OCI-LY1 (cell line): ENCODE results near the gene GPR26.

ENCODE experiments used
- H2AFZ ChIP-seq: fragments of 200-600 bp; sonication (generic), shearing (Covaris generic); 2 replicates; pipeline ENCODE4 v1.6.0; 2014; ENCODE audit warnings: antibody characterized with exemption, mild to moderate bottlenecking, low read length
- H3F3A ChIP-seq: fragments of 200-600 bp; sonication (generic), shearing (Covaris generic); 2 replicates; pipeline ENCODE4 v1.6.0; 2014; ENCODE audit warnings: mild to moderate bottlenecking, antibody characterized with exemption, low read length, moderate library complexity; ENCODE audit not compliant: insufficient read depth
- H3K27ac ChIP-seq: fragments of 200-600 bp; sonication (generic); 2 replicates; pipeline ENCODE4 v1.5.1; 2014; ENCODE audit warnings: low read length, mixed run types, mild to moderate bottlenecking, low read depth; ENCODE audit not compliant: poor library complexity, severe bottlenecking
- H3K27me3 ChIP-seq: fragments of 200-600 bp; sonication (generic); 2 replicates; pipeline ENCODE4 v1.6.0; 2014; ENCODE audit warnings: antibody characterized with exemption, mild to moderate bottlenecking, low read length, moderate library complexity; ENCODE audit not compliant: insufficient read depth
- H3K36me3 ChIP-seq: fragments of 200-600 bp; sonication (generic); 2 replicates; pipeline ENCODE4 v1.6.1; 2014; ENCODE audit warnings: mild to moderate bottlenecking, antibody characterized with exemption, low read length, moderate library complexity, mixed read lengths; ENCODE audit not compliant: insufficient read depth
- H3K4me1 ChIP-seq: fragments of 200-600 bp; sonication (generic); 2 replicates; pipeline ENCODE4 v1.5.1; 2014; ENCODE audit warnings: mild to moderate bottlenecking, low read length, moderate library complexity; ENCODE audit not compliant: insufficient read depth, severe bottlenecking
- H3K4me2 ChIP-seq: fragments of 200-600 bp; sonication (generic), shearing (Covaris generic); 2 replicates; pipeline ENCODE4 v1.6.1; 2014; ENCODE audit warnings: low read length
- H3K4me3 ChIP-seq: fragments of 200-600 bp; sonication (generic); 2 replicates; pipeline ENCODE4 v1.5.1; 2014; ENCODE audit warnings: low read length, low read depth, mild to moderate bottlenecking, mixed read lengths; ENCODE audit not compliant: poor library complexity, severe bottlenecking
- H3K79me2 ChIP-seq: fragments of 200-600 bp; shearing (Covaris generic); 2 replicates; pipeline ENCODE4 v1.6.1; 2016; ENCODE audit warnings: mixed run types, low read length, mixed read lengths; ENCODE audit not compliant: insufficient read depth
- H3K9ac ChIP-seq: fragments of 200-600 bp; sonication (generic), shearing (Covaris generic); 2 replicates; pipeline ENCODE4 v1.6.1; 2014; ENCODE audit warnings: mild to moderate bottlenecking, low read length, mixed read lengths
- H3K9me2 ChIP-seq: fragments of 200-600 bp; sonication (generic), shearing (Covaris generic); 2 replicates; pipeline ENCODE4 v1.6.1; 2014; ENCODE audit warnings: low read depth, mild to moderate bottlenecking, low read length, mixed read lengths
- H3K9me3 ChIP-seq: fragments of 200-600 bp; shearing (Covaris generic); 2 replicates; pipeline ENCODE4 v1.6.1; 2014; ENCODE audit warnings: low read length, mixed read lengths
- H4K20me1 ChIP-seq: fragments of 200-600 bp; sonication (generic), shearing (Covaris generic); 2 replicates; pipeline ENCODE4 v1.6.0; 2016; ENCODE audit warnings: mild to moderate bottlenecking, low read length; ENCODE audit not compliant: insufficient read depth
- EZH2 ChIP-seq: fragments of 200-600 bp; sonication (generic), shearing (Covaris generic); IDR thresholded peaks from 2 replicates; pipeline ENCODE4 v1.8.0; 2017; ENCODE audit warnings: borderline replicate concordance, mixed run types, mild to moderate bottlenecking, antibody characterized with exemption, low read length, moderate library complexity, mixed read lengths
- TF ChIP-seq, protein P1 (sequence below): fragments of 200-600 bp; sonication (generic), shearing (Covaris generic); IDR thresholded peaks from 2 replicates; pipeline ENCODE4 v1.5.1; 2017; ENCODE audit warnings: mild to moderate bottlenecking, antibody characterized with exemption, low read length, moderate library complexity, mixed read lengths

GPR26 gene

DNA sequence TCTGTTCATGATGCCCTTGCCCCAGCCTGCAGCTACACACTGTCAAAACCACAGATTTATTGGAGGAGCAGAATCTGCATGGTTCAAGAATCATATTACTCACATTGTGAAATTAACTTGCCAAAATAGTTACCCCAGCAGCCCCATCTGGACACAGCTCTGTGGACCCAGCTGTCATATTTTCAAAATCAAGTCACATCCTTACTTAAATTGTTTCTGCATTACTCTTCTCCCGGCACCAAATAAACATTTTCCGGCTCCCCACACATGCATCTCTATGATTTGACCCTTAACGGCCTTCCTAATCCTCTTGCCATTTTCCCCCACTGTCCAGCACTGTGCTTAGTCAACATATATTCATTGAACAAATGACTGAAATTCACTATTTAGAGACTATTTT is 43.8 kb upstream of the GPR26 start:
- Histone ChIP-seq H3K4me1 (no peaks in the 10 kb centered on the region), H3K27me3 (no peaks in the 10 kb centered on the region), H3K4me2 (no peak overlapping the region), H3F3A (no peaks in the 10 kb centered on the region), H3K4me3 (no peak overlapping the region), H3K9me2 (no peaks in the 10 kb centered on the region), H3K27ac (no peak overlapping the region), H3K9ac (no peak overlapping the region), H3K79me2 (no peaks in the 10 kb centered on the region), H3K9me3 (no peaks in the 10 kb centered on the region), H3K36me3 (no peaks in the 10 kb centered on the region), H2AFZ (no peak overlapping the region), H4K20me1 (no peaks in the 10 kb centered on the region)
- TF ChIP-seq EZH2: no peak
- TF ChIP-seq, protein P1, sequence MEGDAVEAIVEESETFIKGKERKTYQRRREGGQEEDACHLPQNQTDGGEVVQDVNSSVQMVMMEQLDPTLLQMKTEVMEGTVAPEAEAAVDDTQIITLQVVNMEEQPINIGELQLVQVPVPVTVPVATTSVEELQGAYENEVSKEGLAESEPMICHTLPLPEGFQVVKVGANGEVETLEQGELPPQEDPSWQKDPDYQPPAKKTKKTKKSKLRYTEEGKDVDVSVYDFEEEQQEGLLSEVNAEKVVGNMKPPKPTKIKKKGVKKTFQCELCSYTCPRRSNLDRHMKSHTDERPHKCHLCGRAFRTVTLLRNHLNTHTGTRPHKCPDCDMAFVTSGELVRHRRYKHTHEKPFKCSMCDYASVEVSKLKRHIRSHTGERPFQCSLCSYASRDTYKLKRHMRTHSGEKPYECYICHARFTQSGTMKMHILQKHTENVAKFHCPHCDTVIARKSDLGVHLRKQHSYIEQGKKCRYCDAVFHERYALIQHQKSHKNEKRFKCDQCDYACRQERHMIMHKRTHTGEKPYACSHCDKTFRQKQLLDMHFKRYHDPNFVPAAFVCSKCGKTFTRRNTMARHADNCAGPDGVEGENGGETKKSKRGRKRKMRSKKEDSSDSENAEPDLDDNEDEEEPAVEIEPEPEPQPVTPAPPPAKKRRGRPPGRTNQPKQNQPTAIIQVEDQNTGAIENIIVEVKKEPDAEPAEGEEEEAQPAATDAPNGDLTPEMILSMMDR: no peak

DNA sequence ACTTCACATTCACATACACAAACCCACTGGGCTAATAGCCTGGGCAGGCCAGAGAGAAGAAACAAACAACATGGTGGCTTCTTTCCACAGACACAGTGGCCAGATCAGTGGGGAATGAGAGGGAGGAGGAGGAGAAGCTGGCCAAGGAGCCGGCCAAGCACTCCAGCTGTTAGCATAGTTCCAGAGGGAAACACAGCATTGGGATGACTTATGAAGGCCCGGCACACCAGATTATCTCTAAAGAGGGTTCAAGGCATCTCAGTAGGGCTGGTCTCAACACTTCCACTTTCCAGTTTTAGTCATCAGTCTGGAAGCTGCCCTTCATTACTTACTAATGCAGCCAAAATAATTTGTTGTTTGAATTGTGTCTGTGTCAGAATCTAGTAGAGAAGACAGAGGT is 42.1 kb upstream of the GPR26 start:
- Histone ChIP-seq H3K9me3 (no peaks in the 10 kb centered on the region), H3K36me3 (no peaks in the 10 kb centered on the region), H3F3A (no peaks in the 10 kb centered on the region), H3K9ac (no peak overlapping the region), H3K79me2 (no peaks in the 10 kb centered on the region), H3K27me3 (no peaks in the 10 kb centered on the region), H3K4me1 (no peaks in the 10 kb centered on the region), H4K20me1 (no peaks in the 10 kb centered on the region), H3K9me2 (no peaks in the 10 kb centered on the region), H3K4me2 (no peak overlapping the region), H3K27ac (no peak overlapping the region), H2AFZ (no peak overlapping the region), H3K4me3 (no peak overlapping the region)
- TF ChIP-seq EZH2: no peak
- TF ChIP-seq, protein P1: no peak

DNA sequence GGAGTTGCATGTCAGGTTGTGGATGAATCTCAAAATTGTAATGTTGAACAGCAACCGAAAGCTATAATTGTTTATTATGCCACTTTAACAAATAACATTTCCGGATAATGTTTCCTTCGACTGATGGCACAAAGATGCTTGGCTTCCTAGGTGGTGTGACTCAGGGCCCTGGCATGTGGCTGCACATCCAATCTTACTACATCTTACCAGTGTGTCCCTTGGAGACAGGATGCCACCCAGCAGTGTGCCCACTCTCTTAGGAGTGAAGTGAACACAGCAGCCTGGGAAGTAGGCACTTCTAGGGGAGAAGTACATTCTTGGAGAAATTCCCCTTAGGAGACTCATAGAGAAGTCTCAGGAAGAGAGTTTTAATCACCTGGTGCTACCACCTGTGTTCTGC is 33.0 kb upstream of the GPR26 start:
- no peaks in the 10 kb centered on the region for H4K20me1 ChIP-seq
- no peaks in the 10 kb centered on the region for H3K79me2 ChIP-seq
- no peaks in the 10 kb centered on the region for H3K4me1 ChIP-seq
- peaks cover 3% of the 10 kb centered on the region; the same call in 1 of the 2 replicates for H3K27me3 ChIP-seq
- H3K36me3 ChIP-seq: no peaks in the 10 kb centered on the region
- TF ChIP-seq EZH2: no peak
- TF ChIP-seq, protein P1: no peak
- no peaks in the 10 kb centered on the region for H3F3A ChIP-seq
- H3K9me2 ChIP-seq: no peaks in the 10 kb centered on the region
- no peak overlapping the region for H3K9ac ChIP-seq
- no peak overlapping the region for H3K27ac ChIP-seq
- H3K4me2 ChIP-seq: no peak overlapping the region
- no peak overlapping the region for H3K4me3 ChIP-seq
- H2AFZ ChIP-seq: no peak overlapping the region
- H3K9me3 ChIP-seq: no peaks in the 10 kb centered on the region
